Esophagus muscularis mucosa (tissue), 4 donors: ENCODE measurements around the gene NCOR1. TPM values are rescaled to one million over a fixed set of nuclear protein-coding genes. Genes with fewer than 3 reads are reported as not detected.

Source experiments
- DNase-seq: peaks from one replicate; pipeline ENCODE4 v3.0.0-alpha.2; 2017; ENCODE audit errors: extremely low spot score
- H3K27ac ChIP-seq, 4 donors: fragments of 200-600 bp; sonication (generic); replicated peaks in 1 of 4; 1 replicate in 3 of 4; 2 replicates in 1 of 4; pipeline ENCODE4 v1.5.1; 2016 to 2019; ENCODE audit warnings: mild to moderate bottlenecking in 1 of 4
- H3K27me3 ChIP-seq, 4 donors: fragments of 200-600 bp; sonication (generic); one replicate each; pipeline versions ENCODE4 v1.5.1 to v1.6.0; 2016 to 2019
- H3K36me3 ChIP-seq, 4 donors: fragments of 200-600 bp; sonication (generic); one replicate each; pipeline ENCODE4 v1.5.1; 2016 to 2019
- H3K4me1 ChIP-seq, 4 donors: fragments of 200-600 bp; sonication (generic); one replicate each; pipeline ENCODE4 v1.5.1; 2016 to 2019
- H3K4me3 ChIP-seq, 4 donors: fragments of 200-600 bp; sonication (generic); 1 replicate in 2 of 4; 2 replicates in 2 of 4; pipeline ENCODE4 v1.5.1; 2016 to 2019; ENCODE audit warnings: mild to moderate bottlenecking in 4 of 4, moderate library complexity in 1 of 4
- H3K9me3 ChIP-seq, 4 donors: fragments of 200-600 bp; sonication (generic); 1 replicate in 3 of 4; 2 replicates in 1 of 4; pipeline ENCODE4 v1.5.1; 2016 to 2019
- EP300 ChIP-seq: sonication (generic); formaldehyde crosslinking; IDR thresholded peaks from one replicate; pipeline ENCODE4 v1.6.1; 2017; ENCODE audit warnings: antibody characterized with exemption
- POLR2A ChIP-seq: fragments of 450-650 bp; IDR thresholded peaks from one replicate; pipeline ENCODE4 v1.6.1; 2017; ENCODE audit warnings: antibody characterized with exemption, moderate library complexity, mild to moderate bottlenecking, low read depth
- POLR2AphosphoS5 ChIP-seq, 2 donors: sonication (generic); formaldehyde crosslinking; IDR thresholded peaks; one replicate each; pipeline ENCODE4 v1.6.1; 2017; ENCODE audit warnings: antibody characterized with exemption in 2 of 2
- WGBS: methylation state at CpG from one replicate; pipeline ENCODE4 v1.1.5; 2018; 5-methylcytosine and 5-hydroxymethylcytosine counted together
- intact Hi-C: fragments of 100-400 bp; cut with DNase I; formaldehyde crosslinking; loops from one replicate; pipeline ENCODE4 v1.15.1; 2023
- total RNA-seq, 4 donors: library from RNA; depleted of rRNA; stranded (reverse); fragments of >200 nt; gene quantifications; one replicate each; pipeline versions ENCODE4 v1.1.0 to v1.2.1, GENCODE V29; 2016
- TF ChIP-seq, protein P1 (sequence below), 3 experiments: fragments of 200-600 bp in 2 of 3; fragments of 450-650 bp in 1 of 3; sonication (generic) in 2 of 3; IDR thresholded peaks; one replicate each; pipeline ENCODE4 v1.5.1; 2017 to 2019; ENCODE audit warnings: antibody characterized with exemption in 3 of 3, mild to moderate bottlenecking in 2 of 3, moderate library complexity in 1 of 3

NCOR1 gene
- total RNA-seq, 4 donors from 2014 or later = 100 to 123 (median 109) TPM

DNA sequence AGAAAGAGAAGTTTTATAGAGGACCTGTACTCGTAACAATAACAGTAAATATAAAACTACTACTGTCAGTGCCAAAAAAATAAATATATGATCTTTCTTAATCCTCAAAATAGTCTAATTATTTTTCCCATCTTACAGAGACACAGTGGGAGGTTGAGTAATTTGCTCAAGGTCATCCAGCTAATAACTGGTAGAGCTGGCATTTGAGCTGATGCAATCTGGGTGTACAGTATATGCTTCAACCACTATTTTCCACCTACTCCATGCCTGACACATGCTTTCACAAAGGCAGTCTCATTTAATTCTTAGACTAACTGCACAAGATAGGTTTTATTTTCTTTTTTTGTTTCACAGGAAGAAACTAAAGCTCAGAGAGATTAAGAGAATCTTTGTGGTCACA is 35.3 kb upstream of the NCOR1 start:
- intact Hi-C loops = no loop called here
- TF ChIP-seq POLR2AphosphoS5 (IDR thresholded peaks at IDR 0.05) (no peak), POLR2A (no peak), EP300 (no peak)
- TF ChIP-seq, protein P1, sequence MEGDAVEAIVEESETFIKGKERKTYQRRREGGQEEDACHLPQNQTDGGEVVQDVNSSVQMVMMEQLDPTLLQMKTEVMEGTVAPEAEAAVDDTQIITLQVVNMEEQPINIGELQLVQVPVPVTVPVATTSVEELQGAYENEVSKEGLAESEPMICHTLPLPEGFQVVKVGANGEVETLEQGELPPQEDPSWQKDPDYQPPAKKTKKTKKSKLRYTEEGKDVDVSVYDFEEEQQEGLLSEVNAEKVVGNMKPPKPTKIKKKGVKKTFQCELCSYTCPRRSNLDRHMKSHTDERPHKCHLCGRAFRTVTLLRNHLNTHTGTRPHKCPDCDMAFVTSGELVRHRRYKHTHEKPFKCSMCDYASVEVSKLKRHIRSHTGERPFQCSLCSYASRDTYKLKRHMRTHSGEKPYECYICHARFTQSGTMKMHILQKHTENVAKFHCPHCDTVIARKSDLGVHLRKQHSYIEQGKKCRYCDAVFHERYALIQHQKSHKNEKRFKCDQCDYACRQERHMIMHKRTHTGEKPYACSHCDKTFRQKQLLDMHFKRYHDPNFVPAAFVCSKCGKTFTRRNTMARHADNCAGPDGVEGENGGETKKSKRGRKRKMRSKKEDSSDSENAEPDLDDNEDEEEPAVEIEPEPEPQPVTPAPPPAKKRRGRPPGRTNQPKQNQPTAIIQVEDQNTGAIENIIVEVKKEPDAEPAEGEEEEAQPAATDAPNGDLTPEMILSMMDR (IDR thresholded peaks at IDR 0.05) = no peak
- WGBS = 72% methylated on average over 1 of the region's 1 CpG
- H3K27ac ChIP-seq = peak overlapping the region in 1 of 4 donors; percentile 20
- H3K4me1 ChIP-seq = peaks cover 7 to 16% (median 11%) of the 10 kb centered on the region in 4 donors
- no peak for DNase-seq
- H3K9me3 ChIP-seq = no peaks in the 10 kb centered on the region
- H3K4me3 ChIP-seq = no peak overlapping the region
- H3K27me3 ChIP-seq = no peaks in the 10 kb centered on the region
- H3K36me3 ChIP-seq = no peaks in the 10 kb centered on the region

DNA sequence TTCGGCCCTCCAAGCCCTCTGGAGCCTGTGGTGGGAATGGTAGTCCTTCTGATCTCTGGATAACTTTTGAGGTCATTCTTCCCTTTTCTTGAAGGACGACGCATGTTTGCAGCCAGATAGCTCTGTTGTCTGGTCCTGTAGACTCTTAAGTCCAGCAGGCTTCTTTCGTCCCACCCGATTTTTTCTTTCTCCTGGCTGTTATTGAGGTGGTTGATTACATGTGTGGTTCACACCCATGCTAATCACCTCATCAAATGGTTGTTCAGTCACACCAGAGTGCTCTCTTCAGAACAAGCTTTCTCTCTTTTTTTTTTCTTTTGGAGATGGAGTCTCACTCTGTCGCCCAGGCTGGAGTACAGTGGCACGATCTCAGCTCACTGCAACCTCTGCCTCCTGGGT is 32.3 kb upstream of the NCOR1 start:
- intact Hi-C loops = no loop called here
- TF ChIP-seq EP300 (no peak), POLR2A (no peak), POLR2AphosphoS5 (IDR thresholded peaks at IDR 0.05) (no peak)
- TF ChIP-seq, protein P1 (IDR thresholded peaks at IDR 0.05) = no peak
- no peak for DNase-seq
- Histone ChIP-seq H3K36me3 (no peaks in the 10 kb centered on the region), H3K27ac (no peak overlapping the region), H3K9me3 (no peaks in the 10 kb centered on the region), H3K27me3 (no peaks in the 10 kb centered on the region), H3K4me3 (no peak overlapping the region), H3K4me1 (peaks cover 0 to 7% (median 0%) of the 10 kb centered on the region in 4 donors)
- 83% methylated on average over 7 of the region's 7 CpGs for WGBS

DNA sequence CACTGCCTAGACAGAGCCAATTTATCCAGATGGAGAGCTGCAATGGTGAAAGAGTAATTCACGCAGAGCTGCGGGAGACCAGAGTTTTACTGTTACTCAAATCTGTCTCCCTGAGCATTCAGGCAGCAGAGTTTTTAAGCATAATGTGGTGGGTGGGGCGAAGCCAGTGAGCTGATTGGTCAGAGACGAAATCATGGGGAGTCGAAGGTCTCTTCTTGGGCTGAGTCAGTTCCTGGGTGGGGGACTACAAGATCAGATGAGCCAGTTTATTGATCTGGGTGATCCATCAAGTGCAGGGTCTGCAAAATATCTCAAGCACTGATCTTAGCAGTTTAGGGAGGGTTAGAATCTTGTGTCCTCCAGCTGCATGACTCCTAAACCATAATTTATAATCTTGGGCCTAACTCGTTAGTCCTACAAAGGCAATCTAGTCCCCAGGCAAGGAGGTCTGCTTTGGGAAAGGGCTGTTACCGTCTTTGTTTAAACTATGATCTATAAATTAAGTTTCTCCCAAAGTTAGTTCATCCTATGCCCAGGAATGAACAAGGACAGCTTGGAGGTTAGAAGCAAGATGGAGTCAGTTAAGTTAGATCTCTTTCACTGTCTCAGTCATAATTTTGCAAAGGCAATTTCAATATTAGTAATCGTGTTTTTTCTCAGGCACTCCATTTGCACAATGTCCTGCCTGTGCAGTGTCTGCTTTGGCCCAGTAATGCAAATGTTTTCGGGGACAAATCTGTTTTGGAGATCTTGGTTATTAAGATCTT is 28.6 kb upstream of the NCOR1 start:
- H3K27ac ChIP-seq = no peak overlapping the region
- no peak overlapping the region for H3K4me3 ChIP-seq
- peaks cover 0 to 5% (median 0%) of the 10 kb centered on the region in 4 donors for H3K36me3 ChIP-seq
- no peaks in the 10 kb centered on the region for H3K27me3 ChIP-seq
- no peaks in the 10 kb centered on the region for H3K9me3 ChIP-seq
- intact Hi-C loops = no loop called here
- no peak for DNase-seq
- WGBS = 77% methylated on average over 9 of the region's 9 CpGs
- H3K4me1 ChIP-seq = peaks cover 0 to 7% (median 0%) of the 10 kb centered on the region in 4 donors
- no peak for TF ChIP-seq POLR2AphosphoS5 (IDR thresholded peaks at IDR 0.05)
- TF ChIP-seq POLR2A = no peak

DNA sequence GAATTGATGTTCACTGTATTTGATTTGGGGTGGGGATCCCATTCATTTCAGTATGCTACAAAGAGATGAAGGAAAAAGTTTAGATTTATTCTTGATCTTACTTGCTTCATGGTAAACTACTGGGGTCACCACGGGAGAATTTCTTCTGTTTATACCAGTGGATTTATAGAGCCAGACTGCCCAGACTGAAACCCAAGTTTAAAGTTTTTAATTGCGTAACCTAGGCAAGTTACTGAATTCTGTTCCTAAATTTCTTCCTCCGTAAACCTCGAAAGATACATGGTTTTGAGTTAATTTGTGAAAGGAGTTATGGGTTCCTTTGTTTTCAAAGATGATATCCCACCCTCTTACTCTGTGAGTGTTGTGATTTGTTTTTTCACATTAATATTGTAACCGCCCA is 28.1 kb upstream of the NCOR1 start:
- 89% methylated on average over 5 of the region's 5 CpGs for WGBS
- TF ChIP-seq, protein P1 (IDR thresholded peaks at IDR 0.05) = no peak
- TF ChIP-seq POLR2A (no peak), POLR2AphosphoS5 (IDR thresholded peaks at IDR 0.05) (no peak)
- no peak overlapping the region for H3K27ac ChIP-seq

DNA sequence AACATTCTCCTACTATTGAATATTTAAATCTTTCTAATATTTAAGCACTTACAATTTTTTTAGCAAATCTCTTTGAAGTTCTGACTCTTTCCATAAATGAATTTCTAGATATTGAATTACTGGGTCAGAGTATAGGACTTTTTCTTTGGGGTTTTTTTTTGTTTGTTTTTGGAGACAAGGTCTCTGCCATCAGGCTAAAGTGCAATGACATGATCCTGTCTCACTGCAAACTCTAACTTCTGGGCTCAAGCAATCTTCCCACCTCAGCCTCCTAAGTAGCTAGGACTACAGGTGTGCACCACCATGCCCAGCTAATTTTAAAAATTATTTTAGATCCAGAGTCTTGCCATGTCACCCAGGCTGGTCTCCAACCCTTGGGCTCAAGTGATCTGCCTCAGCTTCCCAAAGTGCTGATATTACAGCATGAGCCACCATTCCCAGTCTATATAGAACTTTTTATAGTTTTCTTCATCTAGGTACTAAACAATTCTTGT is 26.6 kb upstream of the NCOR1 start:
- DNase-seq = no peak
- Histone ChIP-seq H3K9me3 (no peaks in the 10 kb centered on the region), H3K27me3 (no peaks in the 10 kb centered on the region), H3K27ac (no peak overlapping the region), H3K4me3 (no peak overlapping the region), H3K36me3 (peaks cover 0 to 11% (median 1%) of the 10 kb centered on the region in 4 donors), H3K4me1 (no peaks in the 10 kb centered on the region)
- TF ChIP-seq POLR2AphosphoS5 (IDR thresholded peaks at IDR 0.05) = no peak
- TF ChIP-seq, protein P1 (IDR thresholded peaks at IDR 0.05) = no peak
- TF ChIP-seq POLR2A = no peak
- TF ChIP-seq EP300 = no peak
- intact Hi-C loops = no loop called here

More for the DNA sequence above, 28.1 kb upstream of the NCOR1 start:
- DNase-seq = no peak
- H3K27me3 ChIP-seq = no peaks in the 10 kb centered on the region
- intact Hi-C loops = no loop called here
- H3K36me3 ChIP-seq = peaks cover 0 to 5% (median 0%) of the 10 kb centered on the region in 4 donors
- H3K9me3 ChIP-seq = no peaks in the 10 kb centered on the region
- H3K4me1 ChIP-seq = peaks cover 0 to 2% (median 0%) of the 10 kb centered on the region in 4 donors
- H3K4me3 ChIP-seq = no peak overlapping the region
